GM19239 (cell line): ENCODE data around the gene ZSCAN16.

Experiments
- DNase-seq: peaks from one replicate; pipeline ENCODE4 v3.0.0; 2011; ENCODE audit warnings: low spot score; ENCODE audit not compliant: insufficient read length
- FAIRE-seq: peaks from 2 replicates; lab custom pipeline; 2011; peaks lifted over from hg19 to GRCh38; lab: Jason Lieb, UNC

ZSCAN16 gene

GRCh38 chr6:28124971-28125353 lies 553 bp downstream of the ZSCAN16 start:
- peak; percentile 68 for FAIRE-seq

GRCh38 chr6:28125401-28125800 lies 992 bp downstream of the ZSCAN16 start:
- DNase-seq: no peak
- no peak for FAIRE-seq

More at GRCh38 chr6:28124971-28125353, 553 bp downstream of the ZSCAN16 start:
- DNase-seq: no peak

GRCh38 chr6:28134015-28134414 lies 9.6 kb downstream of the ZSCAN16 start:
- no peak for DNase-seq
- FAIRE-seq: no peak

- no peak for DNase-seq
- FAIRE-seq: no peak
Observed at GRCh38 chr6:28134716-28135115, 10.3 kb downstream of the ZSCAN16 start.

GRCh38 chr6:28135393-28135792 lies 11.0 kb downstream of the ZSCAN16 start:
- DNase-seq (no peak), FAIRE-seq (peak; percentile 44)

- peak; percentile 98 for FAIRE-seq
- DNase-seq: no peak
Observed at GRCh38 chr6:28136585-28137504, 12.4 kb downstream of the ZSCAN16 start.

GRCh38 chr6:28137505-28137981 lies 13.1 kb downstream of the ZSCAN16 start:
- FAIRE-seq: peak; percentile 74
- DNase-seq: no peak

GRCh38 chr6:28139860-28140543 lies 15.6 kb downstream of the ZSCAN16 start:
- DNase-seq: no peak
- FAIRE-seq: no peak

GRCh38 chr6:28140616-28141015 lies 16.2 kb downstream of the ZSCAN16 start:
- no peak for FAIRE-seq

GRCh38 chr6:28141500-28142329 lies 17.3 kb downstream of the ZSCAN16 start, which contains the start of gene ZKSCAN8:
Gene ZKSCAN8, plus strand, starts transcription at chr6:28141883. Its CDS starts 6,525 bp downstream, at chr6:28148408.
- FAIRE-seq: peak; percentile 97
- DNase-seq: peak; percentile 76

More at GRCh38 chr6:28140616-28141015, 16.2 kb downstream of the ZSCAN16 start:
- no peak for DNase-seq

GRCh38 chr6:28142446-28142845 lies 18.0 kb downstream of the ZSCAN16 start:
- no peak for DNase-seq
- peak; percentile 72 for FAIRE-seq

GRCh38 chr6:28145231-28145630 lies 20.8 kb downstream of the ZSCAN16 start:
- DNase-seq (no peak), FAIRE-seq (no peak)

GRCh38 chr6:28152531-28152930 lies 28.1 kb downstream of the ZSCAN16 start:
- FAIRE-seq (no peak), DNase-seq (no peak)

- DNase-seq (no peak), FAIRE-seq (no peak)
Observed at GRCh38 chr6:28153546-28153945, 29.1 kb downstream of the ZSCAN16 start.

- FAIRE-seq (no peak), DNase-seq (no peak)
Observed at GRCh38 chr6:28154357-28154756, 29.9 kb downstream of the ZSCAN16 start.

GRCh38 chr6:28158318-28158717 lies 33.9 kb downstream of the ZSCAN16 start:
- no peak for FAIRE-seq

GRCh38 chr6:28159029-28159607 lies 34.7 kb downstream of the ZSCAN16 start:
- FAIRE-seq (no peak), DNase-seq (no peak)

More at GRCh38 chr6:28158318-28158717, 33.9 kb downstream of the ZSCAN16 start:
- no peak for DNase-seq

- DNase-seq (no peak), FAIRE-seq (no peak)
Observed at GRCh38 chr6:28160233-28160632, 35.8 kb downstream of the ZSCAN16 start.

- DNase-seq (peak; percentile 71), FAIRE-seq (peak; percentile 67)
Observed at GRCh38 chr6:28161410-28162079, 37.1 kb downstream of the ZSCAN16 start.
